Amygdala (tissue), 56 donors: Measurements from ENCODE around the gene IPO5.

ENCODE experiments used
- DNase-seq, 56 donors: peaks; one replicate each; lab custom pipeline; 2025; lab: John Stamatoyannopoulos, UW

The IPO5 gene

GRCh38 chr13:98052412-98052811 lies 98.9 kb downstream of the IPO5 start:
- DNase-seq = no peak

- no peak for DNase-seq
These were observed 100.8 kb downstream of the IPO5 start for GRCh38 chr13:98054301-98054700.

- DNase-seq = no peak
These were observed 102.1 kb downstream of the IPO5 start for GRCh38 chr13:98055623-98056022.

- no peak for DNase-seq
These were observed 103.5 kb downstream of the IPO5 start for GRCh38 chr13:98056839-98057410.

- DNase-seq = no peak
These were observed 105.8 kb downstream of the IPO5 start for GRCh38 chr13:98059276-98059675.

GRCh38 chr13:98060282-98060681 lies 106.8 kb downstream of the IPO5 start:
- no peak for DNase-seq

- no peak for DNase-seq
These were observed 112.0 kb downstream of the IPO5 start for GRCh38 chr13:98065468-98065867.

- no peak for DNase-seq
These were observed 113.2 kb downstream of the IPO5 start for GRCh38 chr13:98066636-98067035.

GRCh38 chr13:98068521-98068920 lies 115.0 kb downstream of the IPO5 start:
- DNase-seq = no peak

- no peak for DNase-seq
These were observed 116.5 kb downstream of the IPO5 start for GRCh38 chr13:98069985-98070384.

GRCh38 chr13:98071316-98071715 lies 117.8 kb downstream of the IPO5 start:
- no peak for DNase-seq

- no peak for DNase-seq
These were observed 119.0 kb downstream of the IPO5 start for GRCh38 chr13:98072476-98072875.
